BLaER1 (cell line): ENCODE data around the gene HAS3.

Source experiments
- H3K27ac ChIP-seq: shearing (Covaris generic); formaldehyde crosslinking; 2 replicates; pipeline ENCODE4 v1.8.1; 2022
- H3K27me3 ChIP-seq: shearing (Covaris generic); formaldehyde crosslinking; 2 replicates; pipeline ENCODE4 v1.8.1; 2022
- H3K36me3 ChIP-seq: shearing (Covaris generic); formaldehyde crosslinking; 2 replicates; pipeline ENCODE4 v1.8.1; 2022
- H3K4me1 ChIP-seq: shearing (Covaris generic); formaldehyde crosslinking; 2 replicates; pipeline ENCODE4 v1.8.1; 2022
- H3K4me2 ChIP-seq: shearing (Covaris generic); formaldehyde crosslinking; 2 replicates; pipeline ENCODE4 v1.8.1; 2022
- H3K4me3 ChIP-seq: shearing (Covaris generic); formaldehyde crosslinking; 2 replicates; pipeline ENCODE4 v1.8.1; 2022
- H3K9ac ChIP-seq: shearing (Covaris generic); formaldehyde crosslinking; 2 replicates; pipeline ENCODE4 v1.8.1; 2022
- H3K9me3 ChIP-seq: shearing (Covaris generic); formaldehyde crosslinking; 2 replicates; pipeline ENCODE4 v1.8.1; 2022
- H4K20me1 ChIP-seq: shearing (Covaris generic); formaldehyde crosslinking; 2 replicates; pipeline ENCODE4 v1.8.1; 2022
- Cebpa-rat ChIP-seq: shearing (Covaris generic); IDR thresholded peaks from 2 replicates; pipeline ENCODE4 v1.8.1; 2022

The HAS3 gene

GRCh38 chr16:69072640-69072974 lies 32.8 kb upstream of the HAS3 start:
- TF ChIP-seq Cebpa-rat: no peak
- H3K4me2 ChIP-seq: no peak overlapping the region
- H4K20me1 ChIP-seq: no peaks in the 10 kb centered on the region
- no peak overlapping the region for H3K4me3 ChIP-seq
- no peaks in the 10 kb centered on the region for H3K36me3 ChIP-seq
- no peaks in the 10 kb centered on the region for H3K27me3 ChIP-seq
- 0 out of 2 replicates have a peak, but pooled peaks cover 4% of the 10 kb centered on the region for H3K4me1 ChIP-seq
- no peaks in the 10 kb centered on the region for H3K9me3 ChIP-seq
- H3K27ac ChIP-seq: no peak overlapping the region
- H3K9ac ChIP-seq: no peak overlapping the region

- TF ChIP-seq Cebpa-rat: no peak
- Histone ChIP-seq H3K9me3 (no peaks in the 10 kb centered on the region), H3K4me1 (0 out of 2 replicates have a peak, but pooled peaks cover 4% of the 10 kb centered on the region), H3K9ac (no peak overlapping the region), H4K20me1 (no peaks in the 10 kb centered on the region), H3K4me2 (no peak overlapping the region), H3K27ac (no peak overlapping the region), H3K4me3 (no peak overlapping the region), H3K27me3 (no peaks in the 10 kb centered on the region), H3K36me3 (no peaks in the 10 kb centered on the region)
These were observed 32.2 kb upstream of the HAS3 start for GRCh38 chr16:69073181-69073702.

- H3K27me3 ChIP-seq: no peaks in the 10 kb centered on the region
- H3K4me1 ChIP-seq: 0 out of 2 replicates have a peak, but pooled peaks cover 4% of the 10 kb centered on the region
- no peaks in the 10 kb centered on the region for H4K20me1 ChIP-seq
- no peaks in the 10 kb centered on the region for H3K36me3 ChIP-seq
- TF ChIP-seq Cebpa-rat: no peak
- no peak overlapping the region for H3K27ac ChIP-seq
- no peak overlapping the region for H3K4me2 ChIP-seq
- no peak overlapping the region for H3K9ac ChIP-seq
- no peak overlapping the region for H3K4me3 ChIP-seq
- H3K9me3 ChIP-seq: no peaks in the 10 kb centered on the region
These were observed 28.2 kb upstream of the HAS3 start for GRCh38 chr16:69077251-69077650.

- Histone ChIP-seq H3K4me3 (no peak overlapping the region), H3K9me3 (no peaks in the 10 kb centered on the region), H3K4me2 (no peak overlapping the region), H3K36me3 (peaks cover under 1% of the 10 kb centered on the region; the same call in 1 of the 2 replicates), H3K4me1 (no peaks in the 10 kb centered on the region), H3K9ac (no peak overlapping the region), H3K27ac (no peak overlapping the region), H4K20me1 (no peaks in the 10 kb centered on the region), H3K27me3 (no peaks in the 10 kb centered on the region)
- TF ChIP-seq Cebpa-rat: no peak
These were observed 27.4 kb upstream of the HAS3 start for GRCh38 chr16:69078073-69078472.

GRCh38 chr16:69079697-69080096 lies 25.8 kb upstream of the HAS3 start:
- no peaks in the 10 kb centered on the region for H3K4me1 ChIP-seq
- no peak for TF ChIP-seq Cebpa-rat
- H3K4me3 ChIP-seq: no peak overlapping the region
- H3K27ac ChIP-seq: no peak overlapping the region
- H3K4me2 ChIP-seq: no peak overlapping the region
- no peaks in the 10 kb centered on the region for H4K20me1 ChIP-seq
- H3K9ac ChIP-seq: no peak overlapping the region
- H3K9me3 ChIP-seq: no peaks in the 10 kb centered on the region
- no peaks in the 10 kb centered on the region for H3K27me3 ChIP-seq
- H3K36me3 ChIP-seq: peaks cover 7% of the 10 kb centered on the region; the same call in 1 of the 2 replicates

- no peaks in the 10 kb centered on the region for H3K9me3 ChIP-seq
- peaks cover 8% of the 10 kb centered on the region for H3K4me1 ChIP-seq
- H3K27ac ChIP-seq: no peak overlapping the region
- H3K27me3 ChIP-seq: no peaks in the 10 kb centered on the region
- no peaks in the 10 kb centered on the region for H4K20me1 ChIP-seq
- H3K4me2 ChIP-seq: no peak overlapping the region
- H3K36me3 ChIP-seq: peaks cover 16% of the 10 kb centered on the region; the same call in 1 of the 2 replicates
- H3K4me3 ChIP-seq: no peak overlapping the region
- no peak for TF ChIP-seq Cebpa-rat
- no peak overlapping the region for H3K9ac ChIP-seq
These were observed 22.0 kb upstream of the HAS3 start for GRCh38 chr16:69083306-69083941.

GRCh38 chr16:69084289-69084688 lies 21.2 kb upstream of the HAS3 start:
- H3K4me1 ChIP-seq: peaks cover 8% of the 10 kb centered on the region
- H3K4me2 ChIP-seq: no peak overlapping the region
- H3K27me3 ChIP-seq: no peaks in the 10 kb centered on the region
- H4K20me1 ChIP-seq: no peaks in the 10 kb centered on the region
- H3K4me3 ChIP-seq: no peak overlapping the region
- no peak overlapping the region for H3K27ac ChIP-seq
- H3K9me3 ChIP-seq: no peaks in the 10 kb centered on the region
- peaks cover 16% of the 10 kb centered on the region; the same call in 1 of the 2 replicates for H3K36me3 ChIP-seq
- TF ChIP-seq Cebpa-rat: no peak
- H3K9ac ChIP-seq: no peak overlapping the region

GRCh38 chr16:69085032-69085695 lies 20.3 kb upstream of the HAS3 start:
- Histone ChIP-seq H3K9me3 (no peaks in the 10 kb centered on the region), H3K36me3 (peaks cover 16% of the 10 kb centered on the region; the same call in 1 of the 2 replicates), H3K27ac (no peak overlapping the region), H3K9ac (no peak overlapping the region), H3K4me1 (peaks cover 8% of the 10 kb centered on the region), H3K4me2 (no peak overlapping the region), H3K4me3 (no peak overlapping the region), H4K20me1 (no peaks in the 10 kb centered on the region), H3K27me3 (no peaks in the 10 kb centered on the region)
- peak; percentile 49; the same call in 1 of the 2 replicates for TF ChIP-seq Cebpa-rat

GRCh38 chr16:69087161-69087581 lies 18.3 kb upstream of the HAS3 start:
- H3K27me3 ChIP-seq: no peaks in the 10 kb centered on the region
- no peak overlapping the region for H3K4me3 ChIP-seq
- H3K4me2 ChIP-seq: peak overlapping the region; percentile 42
- peaks cover 16% of the 10 kb centered on the region; the same call in 1 of the 2 replicates for H3K36me3 ChIP-seq
- TF ChIP-seq Cebpa-rat: no peak
- H3K4me1 ChIP-seq: peaks cover 8% of the 10 kb centered on the region
- no peaks in the 10 kb centered on the region for H3K9me3 ChIP-seq
- no peak overlapping the region for H3K9ac ChIP-seq
- no peaks in the 10 kb centered on the region for H4K20me1 ChIP-seq
- H3K27ac ChIP-seq: no peak overlapping the region

- Histone ChIP-seq H3K4me3 (no peak overlapping the region), H3K4me2 (no peak overlapping the region), H3K9ac (no peak overlapping the region), H3K4me1 (peaks cover 8% of the 10 kb centered on the region), H3K36me3 (peaks cover 9% of the 10 kb centered on the region; the same call in 1 of the 2 replicates), H3K27ac (no peak overlapping the region), H3K9me3 (no peaks in the 10 kb centered on the region), H4K20me1 (no peaks in the 10 kb centered on the region), H3K27me3 (no peaks in the 10 kb centered on the region)
- no peak for TF ChIP-seq Cebpa-rat
These were observed 16.8 kb upstream of the HAS3 start for GRCh38 chr16:69088684-69089083.
